HepG2 (cell line): ENCODE data around the gene NGEF. TPM values are rescaled to one million over a fixed set of nuclear protein-coding genes. Genes with fewer than 3 reads are reported as not detected.

Experiments
- AHR ChIP-seq: IDR thresholded peaks from 2 replicates; pipeline ENCODE4 v1.6.1; 2018; ENCODE audit warnings: missing genetic modification reagents, missing compliant biosample characterization
- ATF6 ChIP-seq: sonication (generic); formaldehyde crosslinking; conservative IDR thresholded peaks from 2 replicates; pipeline ENCODE4 v1.4.0; 2020; ENCODE audit warnings: missing genetic modification reagents
- DNMT3B ChIP-seq: conservative IDR thresholded peaks from 2 replicates; pipeline ENCODE4 v1.6.1; 2016; ENCODE audit warnings: missing biosample characterization, control low read depth
- FOXA3 ChIP-seq: IDR thresholded peaks from 2 replicates; pipeline ENCODE4 v1.6.1; 2016; ENCODE audit warnings: missing genetic modification reagents, missing compliant biosample characterization
- KLF16 ChIP-seq, 2 experiments: sonication (generic) in 1 of 2; formaldehyde crosslinking in 1 of 2; IDR thresholded peaks; 2 replicates each; pipeline versions ENCODE4 v1.6.1 to v1.8.0; 2016 to 2023; ENCODE audit warnings: missing genetic modification reagents in 2 of 2, missing compliant biosample characterization in 1 of 2
- LCORL ChIP-seq, 2 experiments: fragments of 450-650 bp in 1 of 2; sonication (generic) in 1 of 2; formaldehyde crosslinking in 1 of 2; IDR thresholded peaks; 2 replicates each; pipeline versions ENCODE4 v1.5.0 to v1.6.1; 2017 to 2020; ENCODE audit warnings: antibody characterized with exemption in 1 of 2, missing genetic modification reagents in 1 of 2
- MED13 ChIP-seq: sonication (generic); formaldehyde crosslinking; IDR thresholded peaks from 2 replicates; pipeline ENCODE4 v1.5.0; 2020; ENCODE audit warnings: missing genetic modification reagents
- PLSCR1 ChIP-seq: sonication (generic); formaldehyde crosslinking; IDR thresholded peaks from 2 replicates; pipeline ENCODE4 v1.5.0; 2020; ENCODE audit warnings: missing genetic modification reagents, mild to moderate bottlenecking, borderline replicate concordance
- SMC3 ChIP-seq: IDR thresholded peaks from 2 replicates; pipeline ENCODE4 v1.6.1; 2011; ENCODE audit warnings: low read length, improper control_type of control experiment
- SMYD3 ChIP-seq: sonication (generic); formaldehyde crosslinking; IDR thresholded peaks from 2 replicates; pipeline ENCODE4 v1.8.1; 2023; ENCODE audit warnings: mild to moderate bottlenecking, missing genetic modification reagents
- UBTF ChIP-seq: sonication (generic); formaldehyde crosslinking; IDR thresholded peaks from 2 replicates; pipeline ENCODE4 v1.4.0; 2020; ENCODE audit warnings: mild to moderate bottlenecking, missing genetic modification reagents
- ZFY ChIP-seq: sonication (generic); formaldehyde crosslinking; IDR thresholded peaks from 2 replicates; pipeline ENCODE4 v1.4.0; 2020; ENCODE audit warnings: missing genetic modification reagents
- ZNF260 ChIP-seq: sonication (generic); formaldehyde crosslinking; IDR thresholded peaks from 2 replicates; pipeline ENCODE4 v1.4.0; 2020; ENCODE audit warnings: missing genetic modification reagents, low read depth, mild to moderate bottlenecking, borderline replicate concordance
- ZNF367 ChIP-seq: sonication (generic); formaldehyde crosslinking; IDR thresholded peaks from 2 replicates; pipeline ENCODE4 v1.4.0; 2020; ENCODE audit warnings: missing genetic modification reagents, borderline replicate concordance
- ZNF501 ChIP-seq: sonication (generic); formaldehyde crosslinking; IDR thresholded peaks from 2 replicates; pipeline ENCODE4 v1.5.1; 2020; ENCODE audit warnings: mild to moderate bottlenecking, moderate library complexity, missing genetic modification reagents
- ZNF547 ChIP-seq: sonication (generic); formaldehyde crosslinking; IDR thresholded peaks from 2 replicates; pipeline ENCODE4 v1.5.1; 2020; ENCODE audit warnings: mild to moderate bottlenecking, missing genetic modification reagents
- ZNF597 ChIP-seq: sonication (generic); formaldehyde crosslinking; IDR thresholded peaks from 2 replicates; pipeline ENCODE4 v1.5.0; 2020; ENCODE audit warnings: missing genetic modification reagents
- ZNF691 ChIP-seq: sonication (generic); formaldehyde crosslinking; IDR thresholded peaks from 2 replicates; pipeline ENCODE4 v1.4.0; 2020; ENCODE audit warnings: missing genetic modification reagents, low read depth, mild to moderate bottlenecking, borderline replicate concordance
- ZNF879 ChIP-seq: sonication (generic); formaldehyde crosslinking; IDR thresholded peaks from 2 replicates; pipeline ENCODE4 v1.8.1; 2023; ENCODE audit warnings: missing genetic modification reagents
- polyA plus RNA-seq, 8 experiments: library from polyadenylated mRNA; depleted of rRNA in 3 of 8; stranded (reverse) in 7 of 8; unstranded in 1 of 8; fragments of >200 nt; fragmentation: Illumina TruSeq in 4 of 8; extraction: Trizol in 4 of 8; gene quantifications; 2 replicates each; pipeline versions ENCODE4 v1.2.1 to v1.2.3, GENCODE V29; 2011 to 2016; ENCODE audit warnings: low read depth in 4 of 8, missing spikeins in 1 of 8, mixed read lengths in 1 of 8; ENCODE audit not compliant: insufficient read depth in 1 of 8
- total RNA-seq, 5 experiments: library from RNA; depleted of rRNA; stranded (reverse); fragments of >200 nt; fragmentation: Illumina TruSeq; extraction: Trizol; gene quantifications; 2 replicates each; pipeline ENCODE4 v1.2.3, GENCODE V29; 2016; ENCODE audit warnings: low read depth in 1 of 5

NGEF gene
- total and polyA plus RNA-seq, 2 of the 13 experiments (the other 11 are each of a cell fraction or from before 2014, with no cell fraction given), result 14.4 to 36.9 TPM

GRCh38 chr2:232871835-232872736 lies 141.0 kb downstream of the NGEF start (continued):
- no peak for TF ChIP-seq ZNF501 (CRISPR knock-in tag)
- TF ChIP-seq LCORL (IDR thresholded peaks at IDR 0.05), result peak; percentile 74
- peak; percentile 80 for TF ChIP-seq LCORL (CRISPR knock-in tag; IDR thresholded peaks at IDR 0.05)
- peak in 1 of 2 experiments; percentile 76; a peak in 1 of 4 replicates for TF ChIP-seq KLF16 (CRISPR knock-in tag; IDR thresholded peaks at IDR 0.05)
- no peak for TF ChIP-seq PLSCR1 (CRISPR knock-in tag)
- peak; percentile 95 for TF ChIP-seq UBTF (CRISPR knock-in tag)
- TF ChIP-seq FOXA3 (CRISPR knock-in tag), result no peak; the same call in none of the 2 replicates
- TF ChIP-seq AHR (CRISPR knock-in tag), result no peak; the same call in 1 of the 2 replicates
- TF ChIP-seq ZFY (CRISPR knock-in tag), result peak; percentile 99
- TF ChIP-seq MED13 (CRISPR knock-in tag), result peak; percentile 1; the same call in 1 of the 2 replicates
- peak; percentile 77 for TF ChIP-seq ZNF691 (CRISPR knock-in tag)
- no peak for TF ChIP-seq SMC3
- TF ChIP-seq DNMT3B (CRISPR knock-in tag), result 0 out of 2 replicates have a peak, but pooled peaks have one; percentile 46
- TF ChIP-seq ZNF367 (CRISPR knock-in tag), result no peak
- no peak for TF ChIP-seq ZNF597 (CRISPR knock-in tag)
- TF ChIP-seq ZNF547 (CRISPR knock-in tag), result peak; percentile 52; the same call in 1 of the 2 replicates
- TF ChIP-seq ZNF879 (CRISPR knock-in tag), result no peak
- peak; percentile 83; the same call in 1 of the 2 replicates for TF ChIP-seq ZNF260 (CRISPR knock-in tag)
- TF ChIP-seq SMYD3 (CRISPR knock-in tag), result peak; percentile 82; the same call in 1 of the 2 replicates
- TF ChIP-seq ATF6, result no peak
